A172 (cell line): ENCODE results near the gene INPP5A. TPM values are rescaled to one million over a fixed set of nuclear protein-coding genes. Genes with fewer than 3 reads are reported as not detected.

Experiments
- DNase-seq: peaks from one replicate; pipeline ENCODE4 v3.0.0-alpha.2; 2015; ENCODE audit warnings: low spot score
- total RNA-seq: library from RNA; depleted of rRNA; stranded (reverse); fragments of >200 nt; shearing (Covaris generic); gene quantifications from 2 replicates; pipeline ENCODE4 v1.2.3, GENCODE V29; 2014

The INPP5A gene
- total RNA-seq, 1 experiment from 2014 or later = 13.1 TPM

DNA sequence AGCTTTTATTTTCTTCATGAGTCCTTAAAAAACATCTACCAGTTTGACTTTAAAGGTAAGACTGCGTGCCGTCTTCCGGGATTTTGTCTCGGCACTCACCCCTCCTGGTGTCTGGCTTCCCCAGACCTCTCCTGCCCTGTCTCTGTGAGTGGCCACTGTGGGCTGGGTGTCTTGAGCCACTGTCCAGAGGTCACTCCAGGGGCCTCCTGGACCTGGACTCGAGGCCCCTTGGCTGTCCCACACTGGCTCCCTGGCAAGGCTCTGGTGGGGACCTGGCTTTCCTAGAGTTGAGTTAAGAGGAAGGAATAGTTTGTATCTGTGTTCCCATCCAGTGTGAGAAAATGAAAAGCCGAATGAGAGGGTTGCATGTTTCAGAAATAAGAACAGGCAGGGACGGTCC lies 152.8 kb downstream of the INPP5A start:
- DNase-seq = no peak

GRCh38 chr10:132690821-132691610 lies 153.4 kb downstream of the INPP5A start:
- no peak for DNase-seq

DNA sequence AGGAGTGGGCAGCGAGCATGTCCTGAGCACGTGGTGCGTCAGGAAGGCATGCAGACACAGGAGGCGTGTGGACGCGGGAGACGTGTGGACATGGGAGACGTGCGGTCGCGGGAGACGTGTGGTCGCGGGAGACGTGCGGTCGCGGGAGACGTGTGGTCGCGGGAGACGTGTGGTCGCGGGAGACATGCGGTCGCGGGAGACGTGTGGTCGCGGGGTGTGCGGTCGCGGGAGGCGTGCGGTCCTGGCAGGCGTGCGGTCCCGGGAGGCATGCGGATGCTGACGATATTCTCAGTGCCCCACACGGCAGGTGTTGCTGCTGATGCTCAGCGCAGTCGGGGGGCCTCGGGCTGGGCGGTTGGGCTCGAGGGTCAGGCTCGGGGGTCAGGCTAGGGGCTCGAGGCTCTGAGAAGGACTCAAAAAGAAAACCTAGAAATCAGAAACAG lies 154.1 kb downstream of the INPP5A start:
- DNase-seq = no peak

DNA sequence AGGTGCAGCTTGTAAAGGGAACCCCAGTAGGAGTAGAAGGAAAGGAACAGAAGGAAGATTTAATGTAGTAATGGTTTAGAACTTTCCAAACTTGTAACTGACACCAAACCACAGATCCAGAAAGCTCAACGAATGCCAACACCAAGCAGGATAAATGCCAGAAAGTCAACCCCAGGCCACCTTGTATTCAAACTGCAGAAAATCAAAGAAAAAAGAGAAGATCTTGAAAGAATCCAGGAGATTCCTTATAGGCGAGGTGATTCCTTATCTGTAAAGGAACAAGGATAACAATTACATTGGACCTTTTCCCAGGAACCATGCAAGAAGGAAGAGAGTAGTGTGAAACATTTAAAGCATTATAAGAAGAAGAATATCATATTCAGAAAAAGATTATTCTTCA lies 154.7 kb downstream of the INPP5A start:
- no peak for DNase-seq

DNA sequence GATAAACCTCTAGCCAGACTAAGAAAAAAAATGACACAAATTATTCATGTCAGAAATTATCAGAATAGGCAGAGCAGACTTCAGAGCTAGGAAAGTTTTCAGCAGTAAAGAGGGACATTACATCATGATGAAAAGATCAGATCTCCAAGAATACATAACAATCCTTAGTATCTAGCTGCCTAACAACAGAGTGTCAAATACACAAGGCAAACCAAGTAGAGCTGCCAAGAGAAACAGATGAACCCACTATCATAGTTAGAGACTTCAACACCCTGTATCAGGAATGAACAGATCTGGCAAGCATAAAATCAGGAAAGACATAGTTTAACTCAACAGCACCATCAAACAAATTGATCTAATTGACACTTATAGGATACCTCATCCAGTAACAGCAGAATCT lies 156.1 kb downstream of the INPP5A start:
- DNase-seq = no peak

GRCh38 chr10:132696204-132696603 lies 158.6 kb downstream of the INPP5A start:
- no peak for DNase-seq

DNA sequence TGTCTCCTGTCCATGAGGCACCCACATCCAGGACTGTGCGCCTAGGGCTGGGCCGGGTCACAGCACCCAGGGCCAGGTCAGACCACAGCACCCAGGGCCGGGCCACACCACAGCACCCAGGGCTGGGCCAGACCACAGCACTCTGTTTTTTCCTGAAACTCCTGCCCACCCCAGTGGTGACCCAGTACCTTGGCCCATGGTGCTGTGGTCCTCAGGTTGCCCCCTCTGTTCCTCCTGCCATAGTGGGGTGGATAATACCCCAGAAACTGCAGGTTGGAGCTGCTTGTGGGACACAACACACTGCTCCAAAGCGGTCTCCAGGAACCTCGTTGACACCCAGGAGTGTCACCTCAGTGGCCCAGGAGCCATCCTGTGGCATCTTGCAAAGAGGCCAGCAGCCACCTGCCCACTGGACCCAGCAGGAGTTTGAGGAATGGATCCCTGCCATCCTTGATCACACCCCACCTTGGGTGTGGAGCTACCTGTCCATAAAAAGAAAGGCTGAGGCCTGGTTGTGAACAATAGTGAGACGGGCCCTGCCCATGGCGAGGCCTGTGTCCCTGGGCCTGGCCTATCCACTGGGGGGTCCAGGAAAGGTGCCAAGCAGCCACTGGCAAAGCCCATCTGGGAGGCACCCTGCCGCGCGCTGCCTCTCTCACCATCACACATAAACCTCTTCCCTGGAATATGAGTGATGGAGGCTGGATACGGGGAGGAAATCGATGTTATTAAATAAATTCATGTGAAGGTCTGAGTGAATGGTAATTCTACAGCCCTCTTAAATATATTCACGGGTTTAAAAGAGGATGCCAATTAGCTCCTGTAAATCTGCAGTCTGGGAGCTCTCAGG lies 159.4 kb downstream of the INPP5A start:
- no peak for DNase-seq

DNA sequence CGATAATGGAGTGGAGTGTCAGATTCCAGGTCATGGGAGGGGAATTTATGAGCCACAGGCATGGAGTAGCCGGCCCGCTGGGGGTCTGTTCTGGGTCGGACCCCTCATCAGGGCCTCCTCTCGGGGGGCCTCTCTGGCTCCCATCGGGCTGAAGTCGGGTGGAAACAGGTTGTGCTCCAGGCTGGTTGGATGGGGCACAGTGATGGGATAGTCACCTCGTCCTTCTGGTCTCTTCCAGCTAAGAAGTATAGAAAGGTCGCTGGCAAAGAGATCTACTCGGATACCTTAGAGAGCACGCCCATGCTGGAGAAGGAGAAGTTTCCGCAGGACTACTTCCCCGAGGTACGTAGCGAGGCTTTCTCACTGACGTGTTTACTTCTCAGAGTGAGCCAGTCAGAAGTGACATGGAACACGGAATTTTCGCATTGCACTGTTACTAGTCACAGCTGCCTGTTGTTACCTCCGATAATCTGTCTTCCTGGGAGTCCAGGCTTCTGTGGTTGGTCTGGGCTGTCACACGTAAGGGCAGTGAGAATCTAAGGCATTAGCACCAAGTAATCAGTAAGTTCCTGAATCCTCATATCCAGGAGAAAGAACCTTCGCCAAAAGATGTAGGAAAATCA lies 160.1 kb downstream of the INPP5A start:
- no peak for DNase-seq

DNA sequence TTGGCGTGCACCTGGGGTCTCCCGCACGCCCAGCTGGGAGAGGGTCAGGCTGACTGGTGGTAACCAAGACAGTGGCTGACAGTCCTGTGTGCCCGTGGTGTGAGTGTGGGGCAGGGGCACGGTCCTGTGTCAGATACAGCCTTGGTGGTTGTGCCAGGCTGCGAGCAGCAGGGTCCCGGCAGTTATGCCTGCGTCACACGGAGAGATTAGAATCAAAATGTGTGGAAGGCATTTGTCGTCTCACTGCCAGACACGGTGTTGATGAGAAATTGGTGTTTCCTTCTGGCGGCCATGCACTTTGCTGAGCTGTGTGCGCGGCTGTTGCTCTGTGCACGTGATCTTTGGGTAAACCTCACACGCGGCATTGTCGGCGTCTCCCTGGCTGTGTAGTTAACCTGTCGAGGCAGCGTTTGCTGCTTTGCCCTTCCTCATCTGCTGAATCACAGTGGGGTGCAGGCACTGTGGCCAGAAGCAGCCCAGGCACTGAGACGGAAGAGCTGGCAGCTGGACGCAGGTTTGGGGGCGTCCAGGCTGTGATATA lies 160.7 kb downstream of the INPP5A start:
- no peak for DNase-seq

DNA sequence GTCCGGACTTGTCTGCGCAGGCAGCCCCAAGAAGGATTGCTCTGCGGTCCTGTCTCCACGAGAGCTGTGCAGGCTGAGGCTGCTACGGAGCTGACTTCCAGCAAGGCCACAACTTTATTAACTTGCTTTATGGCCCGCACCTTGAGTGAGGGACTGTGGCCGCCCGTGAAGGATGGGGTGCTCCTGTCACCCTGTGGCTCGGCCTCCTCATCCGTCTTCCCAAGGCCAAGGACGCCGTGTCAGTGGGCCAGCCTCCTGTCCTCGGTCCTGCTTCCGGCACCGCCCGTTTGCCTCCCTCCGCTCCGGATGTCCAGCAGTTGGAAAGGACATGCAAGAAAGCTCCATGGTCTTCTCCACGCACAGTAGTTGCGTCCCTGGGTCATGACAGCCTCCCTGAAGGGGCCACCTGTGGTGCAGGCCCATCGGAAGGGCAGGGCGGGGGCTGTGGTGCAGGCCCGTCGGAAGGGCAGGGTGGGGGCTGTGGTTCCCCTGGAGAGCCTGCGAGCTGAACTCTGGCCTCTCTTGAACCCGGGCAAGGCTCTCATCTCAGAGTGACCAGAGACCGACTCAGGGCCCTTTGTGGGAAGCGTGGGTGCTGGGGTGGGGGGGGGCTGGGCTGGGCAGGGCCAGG lies 161.3 kb downstream of the INPP5A start:
- no peak for DNase-seq

- DNase-seq = no peak
Measured at GRCh38 chr10:132699411-132700155, 162.0 kb downstream of the INPP5A start.

- no peak for DNase-seq
Measured at GRCh38 chr10:132700156-132701098, 162.8 kb downstream of the INPP5A start.

DNA sequence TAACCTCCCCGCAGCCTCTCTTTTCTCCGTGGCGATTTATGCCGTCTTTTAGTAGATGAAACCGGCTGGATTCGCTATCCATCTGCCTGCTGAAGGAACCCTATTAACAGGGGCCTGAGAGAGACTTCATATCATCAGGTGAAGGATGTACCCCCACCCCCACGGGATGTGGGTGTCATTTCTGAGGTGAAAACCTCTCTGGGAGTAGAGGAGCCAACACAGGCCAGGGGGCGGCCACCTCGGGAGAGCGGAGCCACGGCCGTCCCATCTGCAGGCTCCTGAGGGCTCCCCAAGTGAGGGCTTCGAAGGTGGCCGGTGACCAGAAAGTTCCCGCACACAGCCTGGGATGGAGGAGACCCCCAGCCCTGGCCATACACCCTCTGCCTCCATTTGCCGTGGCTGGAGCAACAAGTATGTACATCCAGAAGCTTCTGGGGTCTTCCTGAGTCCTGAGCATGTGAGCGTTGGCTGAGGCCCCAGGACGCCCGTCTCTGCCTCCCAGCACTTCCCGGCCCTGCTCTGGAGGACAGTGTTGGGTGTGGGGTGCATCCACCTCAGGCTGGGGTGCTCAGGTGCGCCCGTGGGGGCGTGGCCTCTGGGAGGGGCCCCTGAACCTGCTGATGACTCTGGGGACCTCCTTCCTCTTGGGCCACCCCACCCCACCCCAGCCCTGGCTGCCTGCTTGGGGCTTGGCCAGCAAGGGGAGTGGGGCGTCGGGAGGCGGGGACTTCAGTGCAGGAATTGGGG lies 163.7 kb downstream of the INPP5A start:
- no peak for DNase-seq

DNA sequence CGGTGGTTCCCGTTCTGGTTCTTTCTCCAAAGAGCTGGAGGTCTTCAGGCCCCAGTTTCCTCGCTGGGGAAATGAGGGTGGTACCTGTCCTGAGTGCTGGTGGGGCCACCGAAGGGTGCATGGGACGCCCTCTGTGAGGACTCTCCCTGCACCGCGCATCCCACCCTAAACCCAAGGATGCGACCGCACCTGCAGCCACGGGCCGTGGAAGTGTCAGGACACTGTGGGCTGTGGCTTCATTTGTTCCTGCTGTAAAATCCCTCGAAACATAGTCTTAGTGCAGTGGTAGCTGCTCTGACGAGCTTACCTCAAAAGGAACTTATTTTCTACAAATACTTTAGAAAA lies 164.2 kb downstream of the INPP5A start:
- no peak for DNase-seq

DNA sequence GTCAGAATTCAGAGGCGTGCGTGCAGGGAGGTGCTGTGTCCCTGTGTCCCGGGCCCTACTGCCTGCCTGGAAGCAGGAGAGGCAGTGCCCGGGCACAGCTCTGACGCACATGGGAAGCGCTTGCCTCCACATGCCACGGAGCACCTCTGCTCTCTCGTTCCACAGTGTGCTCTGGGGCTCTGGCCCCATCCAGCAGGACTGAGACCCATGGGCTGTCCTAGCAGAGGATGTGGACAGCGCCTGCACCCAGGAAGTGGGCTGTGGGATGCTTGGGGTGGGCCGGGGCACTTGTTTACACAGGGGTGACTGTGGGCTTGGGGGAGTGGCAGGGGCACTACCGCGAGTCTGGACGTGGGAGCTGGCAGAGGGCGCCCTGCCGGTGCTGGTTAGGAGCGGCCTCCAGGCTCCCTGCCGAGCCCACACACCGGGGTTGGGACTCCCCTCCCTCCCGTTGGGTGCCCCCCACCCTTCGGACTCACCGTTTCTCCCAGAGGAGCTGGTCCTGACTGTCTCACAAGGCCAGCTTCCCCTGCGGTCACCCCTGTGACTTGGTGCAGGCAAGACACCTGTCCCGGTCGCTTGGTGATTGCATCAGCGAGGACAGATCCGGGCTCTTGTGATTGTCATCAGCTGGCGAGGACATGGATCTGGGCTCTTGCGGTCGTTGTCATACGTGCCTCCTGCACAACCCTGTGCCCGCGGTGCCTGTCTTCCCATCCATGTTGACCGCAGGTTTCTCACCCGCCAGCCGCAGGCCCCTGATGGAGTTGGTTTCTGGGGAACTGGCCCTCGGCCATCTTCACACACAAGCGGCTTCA lies 165.2 kb downstream of the INPP5A start:
- no peak for DNase-seq

GRCh38 chr10:132703419-132704007 lies 165.9 kb downstream of the INPP5A start:
- no peak for DNase-seq

DNA sequence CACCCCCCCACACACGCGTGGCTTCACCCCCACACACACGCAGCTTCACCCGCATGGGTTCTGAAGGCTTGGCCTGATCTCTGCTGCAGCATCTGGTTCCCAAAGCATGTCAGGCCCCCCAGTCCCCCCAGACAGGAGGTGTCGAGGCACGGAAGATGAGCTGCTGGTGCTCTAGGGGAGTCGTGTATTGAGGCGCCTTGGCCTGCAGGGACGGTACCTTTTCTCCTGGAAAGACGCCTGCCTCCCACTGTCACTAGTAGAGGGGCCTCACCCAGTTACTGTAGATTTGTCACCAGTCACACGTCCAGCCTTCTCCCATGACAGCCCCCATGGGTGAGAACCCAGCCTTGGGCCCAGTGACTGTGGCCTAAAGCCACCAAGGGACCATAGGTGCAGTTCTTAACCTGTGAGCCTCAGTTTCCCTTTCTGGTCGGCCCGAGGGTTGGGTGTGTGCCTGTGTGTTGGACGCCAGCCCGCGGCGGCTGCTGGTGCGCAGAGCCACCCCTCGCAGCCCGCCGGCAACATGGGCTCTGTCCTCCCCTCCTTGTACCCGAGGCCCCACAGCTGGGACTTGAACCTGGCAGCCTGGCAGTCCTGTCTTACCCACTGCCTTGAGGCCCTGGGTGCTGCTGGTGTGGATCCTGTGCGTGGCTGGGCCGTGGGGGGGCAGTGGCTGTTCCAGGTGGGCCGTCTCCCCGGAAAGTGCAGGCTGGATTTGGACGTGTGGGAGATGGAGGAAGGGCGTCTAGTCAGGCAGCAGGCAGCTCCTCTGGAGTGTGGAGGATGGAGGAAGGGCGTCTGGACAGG lies 166.6 kb downstream of the INPP5A start:
- DNase-seq = no peak
